ENCODE measurements around the gene TRPM3.

- TF ChIP-seq THAP8 (CRISPR knock-in tag; IDR thresholded peaks at IDR 0.05; ENCODE audit: borderline replicate concordance) (no peak), ZNF224 (CRISPR knock-in tag; IDR thresholded peaks at IDR 0.05) (no peak)
These were observed 219.7 kb downstream of the TRPM3 start for GRCh38 chr9:70901746-70902145.

Data from HepG2 (cell line).